NCI-H1436 (cell line): ENCODE data around the gene GRID2.

Experiments
- DNase-seq: peaks from one replicate; lab custom pipeline; 2025; lab: John Stamatoyannopoulos, UW

Gene GRID2

GRCh38 chr4:92733231-92733630 lies 429.5 kb downstream of the GRID2 start:
- DNase-seq: no peak

GRCh38 chr4:92735025-92735665 lies 431.4 kb downstream of the GRID2 start:
- no peak for DNase-seq

- DNase-seq: no peak
These were observed 456.7 kb downstream of the GRID2 start for GRCh38 chr4:92760433-92760832.

- no peak for DNase-seq
These were observed 472.3 kb downstream of the GRID2 start for GRCh38 chr4:92776080-92776479.

GRCh38 chr4:92789741-92790140 lies 486.0 kb downstream of the GRID2 start:
- no peak for DNase-seq

- no peak for DNase-seq
These were observed 488.2 kb downstream of the GRID2 start for GRCh38 chr4:92791871-92792440.

- no peak for DNase-seq
These were observed 505.6 kb downstream of the GRID2 start for GRCh38 chr4:92809381-92809780.

- DNase-seq: no peak
These were observed 508.9 kb downstream of the GRID2 start for GRCh38 chr4:92812652-92813051.

GRCh38 chr4:92814677-92815076 lies 510.9 kb downstream of the GRID2 start:
- no peak for DNase-seq

GRCh38 chr4:92825256-92825655 lies 521.5 kb downstream of the GRID2 start:
- DNase-seq: no peak

- DNase-seq: no peak
These were observed 522.0 kb downstream of the GRID2 start for GRCh38 chr4:92825791-92826190.

- no peak for DNase-seq
These were observed 527.0 kb downstream of the GRID2 start for GRCh38 chr4:92830771-92831170.

- no peak for DNase-seq
These were observed 537.1 kb downstream of the GRID2 start for GRCh38 chr4:92840880-92841279.

- DNase-seq: no peak
These were observed 540.0 kb downstream of the GRID2 start for GRCh38 chr4:92843784-92844183.

- DNase-seq: no peak
These were observed 543.3 kb downstream of the GRID2 start for GRCh38 chr4:92847026-92847425.

- no peak for DNase-seq
These were observed 558.7 kb downstream of the GRID2 start for GRCh38 chr4:92862509-92862908.

- no peak for DNase-seq
These were observed 560.3 kb downstream of the GRID2 start for GRCh38 chr4:92864096-92864495.

- DNase-seq: no peak
These were observed 568.8 kb downstream of the GRID2 start for GRCh38 chr4:92872604-92873003.

- DNase-seq: no peak
These were observed 581.9 kb downstream of the GRID2 start for GRCh38 chr4:92885632-92886031.

- no peak for DNase-seq
These were observed 648.7 kb downstream of the GRID2 start for GRCh38 chr4:92952426-92952825.

- DNase-seq: no peak
These were observed 649.1 kb downstream of the GRID2 start for GRCh38 chr4:92952897-92953296.

GRCh38 chr4:92953462-92953861 lies 649.7 kb downstream of the GRID2 start:
- DNase-seq: no peak

- DNase-seq: no peak
These were observed 658.1 kb downstream of the GRID2 start for GRCh38 chr4:92961881-92962280.

GRCh38 chr4:92962831-92963230 lies 659.1 kb downstream of the GRID2 start:
- no peak for DNase-seq
